ENCODE data around the gene TBC1D22A.

The TBC1D22A gene

DNA sequence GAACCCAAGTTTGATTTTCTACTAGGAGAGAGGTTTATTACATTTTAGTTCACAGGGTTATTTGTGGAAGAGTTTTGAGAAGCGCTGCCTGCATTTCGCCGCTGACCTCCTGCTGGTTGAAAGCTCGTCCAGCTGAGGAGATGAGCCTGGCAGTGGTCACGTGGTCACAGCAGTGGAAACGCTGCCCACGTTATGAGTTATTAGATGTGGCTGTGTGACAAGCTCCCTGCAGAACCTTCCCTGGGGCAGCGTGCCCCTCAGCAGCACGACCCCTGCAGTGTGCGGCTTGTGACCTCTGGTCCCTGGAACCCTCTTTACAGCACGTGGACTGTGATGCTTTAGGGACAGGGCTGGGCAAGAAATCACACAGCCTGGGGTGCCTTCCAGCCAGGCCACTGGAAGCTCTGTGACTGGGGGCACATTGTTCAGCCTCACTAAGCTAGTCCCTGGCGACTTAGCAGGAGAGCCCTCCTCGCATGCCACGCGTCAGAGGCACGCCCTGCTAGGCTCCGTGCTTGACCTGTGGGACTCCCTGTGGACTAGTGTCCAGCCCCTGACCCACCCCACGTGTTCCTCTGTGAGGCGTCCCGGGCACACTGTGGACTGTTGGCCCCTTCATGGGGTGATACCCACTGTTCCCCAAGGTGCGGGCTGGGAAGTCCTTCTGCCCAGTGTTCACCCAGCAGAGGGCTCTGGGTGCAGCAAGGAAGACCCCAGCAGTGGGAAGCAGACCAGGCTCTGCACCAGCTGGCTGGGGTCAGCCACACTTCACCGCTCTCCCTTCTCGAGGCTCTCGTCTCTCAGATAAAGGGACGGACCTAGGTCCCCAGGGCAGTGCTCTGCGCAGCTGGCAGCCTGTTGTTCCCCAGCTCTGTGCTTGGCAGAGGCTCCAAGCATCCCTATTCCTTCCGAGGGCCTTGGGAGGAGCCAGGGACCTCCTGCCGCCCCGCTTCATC is 349.5 kb downstream of the TBC1D22A start:
- DNase-seq (ENCODE audit: low read depth) = no peak
- no peak overlapping the region for H3K4me3 ChIP-seq (ENCODE audit: low read length)
- TF ChIP-seq, protein P1, sequence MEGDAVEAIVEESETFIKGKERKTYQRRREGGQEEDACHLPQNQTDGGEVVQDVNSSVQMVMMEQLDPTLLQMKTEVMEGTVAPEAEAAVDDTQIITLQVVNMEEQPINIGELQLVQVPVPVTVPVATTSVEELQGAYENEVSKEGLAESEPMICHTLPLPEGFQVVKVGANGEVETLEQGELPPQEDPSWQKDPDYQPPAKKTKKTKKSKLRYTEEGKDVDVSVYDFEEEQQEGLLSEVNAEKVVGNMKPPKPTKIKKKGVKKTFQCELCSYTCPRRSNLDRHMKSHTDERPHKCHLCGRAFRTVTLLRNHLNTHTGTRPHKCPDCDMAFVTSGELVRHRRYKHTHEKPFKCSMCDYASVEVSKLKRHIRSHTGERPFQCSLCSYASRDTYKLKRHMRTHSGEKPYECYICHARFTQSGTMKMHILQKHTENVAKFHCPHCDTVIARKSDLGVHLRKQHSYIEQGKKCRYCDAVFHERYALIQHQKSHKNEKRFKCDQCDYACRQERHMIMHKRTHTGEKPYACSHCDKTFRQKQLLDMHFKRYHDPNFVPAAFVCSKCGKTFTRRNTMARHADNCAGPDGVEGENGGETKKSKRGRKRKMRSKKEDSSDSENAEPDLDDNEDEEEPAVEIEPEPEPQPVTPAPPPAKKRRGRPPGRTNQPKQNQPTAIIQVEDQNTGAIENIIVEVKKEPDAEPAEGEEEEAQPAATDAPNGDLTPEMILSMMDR (IDR thresholded peaks at IDR 0.05; ENCODE audit: insufficient read depth, low read depth, low read length, missing control alignments) = no peak

DNA sequence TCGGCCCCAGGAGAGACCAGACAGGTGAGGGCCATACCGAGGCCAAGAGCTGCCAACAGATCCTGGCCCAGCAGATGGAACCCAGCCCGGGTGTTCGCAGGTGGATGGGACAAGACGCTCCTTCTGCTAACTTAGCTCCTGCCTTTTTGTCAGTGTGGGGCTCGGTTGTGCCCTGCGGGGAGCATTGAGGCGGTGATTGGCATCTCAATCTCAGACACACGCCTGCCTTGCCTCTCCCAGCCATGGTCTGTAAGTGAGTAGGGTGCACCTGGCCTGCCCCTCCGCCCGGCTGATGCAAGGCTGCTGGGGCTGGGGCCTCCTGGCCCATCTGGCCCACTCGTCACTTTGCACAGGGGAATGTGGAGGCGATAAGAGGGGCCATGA is 350.1 kb downstream of the TBC1D22A start:
- no peak for DNase-seq (ENCODE audit: low read depth)
- H3K4me3 ChIP-seq (ENCODE audit: low read length) = no peak overlapping the region
- TF ChIP-seq, protein P1 (IDR thresholded peaks at IDR 0.05; ENCODE audit: insufficient read depth, low read depth, low read length, missing control alignments) = no peak

DNA sequence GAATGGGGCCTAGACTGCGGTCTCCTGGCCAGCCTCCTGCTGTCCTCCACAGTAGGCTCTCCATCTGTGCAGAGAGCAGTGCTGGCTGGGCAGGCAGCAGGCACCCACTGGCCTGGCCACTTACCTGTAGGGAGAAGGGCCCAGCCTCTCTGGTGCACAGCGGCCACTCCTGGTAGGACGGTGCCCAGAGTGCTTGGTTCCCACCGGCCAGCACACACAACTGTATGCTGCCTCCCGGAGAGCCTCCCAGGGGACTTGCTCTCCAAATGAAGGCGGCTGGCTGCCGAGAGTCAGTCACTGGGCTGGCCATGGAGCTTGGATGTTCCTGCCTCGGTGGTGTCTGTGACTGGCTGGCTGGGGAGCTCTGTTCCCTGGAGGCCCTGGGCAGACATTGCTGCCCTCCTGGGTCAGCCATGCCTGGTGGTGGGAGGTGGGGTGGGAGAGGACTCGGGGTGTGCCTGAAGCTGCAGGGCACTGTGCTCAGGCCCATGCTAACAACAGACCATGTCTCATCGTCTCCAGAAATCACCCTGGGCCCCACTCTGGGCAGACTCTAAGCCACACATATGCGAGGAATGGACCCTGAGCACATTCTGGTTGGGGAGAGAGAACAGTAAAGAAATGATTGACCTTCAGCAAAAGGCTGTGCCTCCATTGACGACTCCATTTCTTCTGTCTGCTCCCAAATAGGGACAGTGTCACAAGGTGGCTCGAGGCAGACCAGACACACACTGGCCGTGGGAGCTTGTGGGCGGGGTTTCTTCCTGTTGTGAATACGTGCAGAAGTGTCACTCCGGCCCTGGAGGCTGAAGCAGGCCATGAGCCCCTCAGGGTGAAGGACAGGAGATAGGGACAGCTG is 350.8 kb downstream of the TBC1D22A start:
- no peak for DNase-seq (ENCODE audit: low read depth)
- TF ChIP-seq, protein P1 (IDR thresholded peaks at IDR 0.05; ENCODE audit: insufficient read depth, low read depth, low read length, missing control alignments) = no peak
- no peak overlapping the region for H3K4me3 ChIP-seq (ENCODE audit: low read length)

DNA sequence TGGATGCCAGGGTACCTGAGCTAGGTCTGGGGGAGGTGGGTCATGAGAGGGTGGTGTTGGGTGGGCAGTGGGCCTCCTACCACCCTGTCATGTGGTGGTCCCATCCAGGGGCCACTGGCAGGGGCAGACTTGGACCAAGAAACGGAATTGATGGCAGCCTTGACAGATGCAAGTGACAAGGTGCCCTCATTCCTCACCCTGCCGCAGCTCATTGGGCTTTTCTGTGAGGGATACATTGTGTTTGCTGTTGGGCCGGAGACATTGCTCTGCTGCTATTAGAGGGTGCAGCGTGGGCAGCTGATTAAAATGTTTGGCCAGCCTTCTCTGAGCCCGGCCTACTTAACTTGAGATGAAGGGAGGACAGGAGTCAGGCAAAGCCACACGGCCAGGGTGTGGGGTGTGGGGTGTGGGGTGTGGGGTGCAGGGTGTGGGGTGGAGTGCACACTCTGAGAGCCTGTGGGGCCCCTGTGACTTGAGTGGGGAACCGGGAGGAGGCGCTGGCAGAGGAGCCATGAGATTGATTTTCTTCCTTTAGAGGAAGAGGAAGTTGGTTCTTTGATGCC is 351.5 kb downstream of the TBC1D22A start:
- DNase-seq (ENCODE audit: low read depth) = no peak
- TF ChIP-seq, protein P1 (IDR thresholded peaks at IDR 0.05; ENCODE audit: insufficient read depth, low read depth, low read length, missing control alignments) = no peak
- no peak overlapping the region for H3K4me3 ChIP-seq (ENCODE audit: low read length)

DNA sequence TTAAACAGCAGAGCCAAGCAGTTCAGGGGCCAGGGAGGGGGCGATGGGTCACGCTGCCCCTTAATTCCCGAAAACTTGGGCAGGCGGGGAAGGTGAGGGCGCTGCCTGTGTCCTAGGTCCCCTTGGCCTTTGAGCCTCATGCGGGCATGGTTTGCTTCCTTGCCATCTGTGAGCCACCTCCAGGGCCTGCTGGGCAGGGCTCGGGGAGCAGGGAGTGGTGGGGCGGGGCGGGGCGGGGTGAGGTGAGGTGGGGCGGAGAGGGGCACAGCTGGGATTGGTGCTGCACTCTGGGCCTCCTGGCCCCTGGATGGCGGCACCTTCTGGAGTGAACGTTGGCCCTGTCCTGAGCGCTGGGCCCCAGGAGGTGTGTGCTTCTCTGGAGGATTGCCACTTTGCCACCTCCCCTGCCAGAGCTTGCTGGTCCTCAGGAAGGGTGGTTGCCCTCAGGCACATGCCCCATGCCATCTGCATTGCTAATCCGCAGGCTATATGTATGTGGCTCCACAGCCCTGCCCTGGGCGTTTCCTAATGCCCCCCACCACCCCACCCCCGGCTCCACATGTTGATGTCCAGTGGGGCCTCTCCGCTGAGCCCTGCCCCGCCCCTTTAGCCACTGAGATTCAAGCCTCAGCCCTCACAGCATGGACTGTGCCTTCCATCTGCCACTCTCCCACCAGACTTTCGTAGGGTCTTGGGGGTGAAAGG is 352.5 kb downstream of the TBC1D22A start:
- no peak overlapping the region for H3K4me3 ChIP-seq (ENCODE audit: low read length)
- DNase-seq (ENCODE audit: low read depth) = no peak
- TF ChIP-seq, protein P1 (IDR thresholded peaks at IDR 0.05; ENCODE audit: insufficient read depth, low read depth, low read length, missing control alignments) = no peak

DNA sequence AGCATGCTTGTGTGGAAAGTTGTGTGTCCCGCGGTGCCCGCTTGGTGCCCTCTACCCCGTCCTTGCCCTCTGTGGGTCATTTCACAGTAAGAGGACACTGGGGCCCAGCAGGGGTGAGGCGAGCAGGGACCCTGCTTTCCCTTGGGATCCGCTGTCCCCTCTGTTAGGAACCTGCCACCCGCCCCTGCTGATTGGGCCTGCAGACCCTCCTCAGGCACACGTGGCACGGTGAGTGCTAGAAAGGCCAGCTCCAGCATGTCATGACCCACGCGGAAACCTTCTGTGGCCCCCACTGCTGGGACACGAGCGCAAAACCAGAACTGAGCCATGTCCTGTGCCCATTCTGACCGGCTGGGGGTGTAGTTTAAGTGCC is 353.1 kb downstream of the TBC1D22A start:
- TF ChIP-seq, protein P1 (IDR thresholded peaks at IDR 0.05; ENCODE audit: insufficient read depth, low read depth, low read length, missing control alignments) = no peak
- H3K4me3 ChIP-seq (ENCODE audit: low read length) = no peak overlapping the region
- no peak for DNase-seq (ENCODE audit: low read depth)

Measured in epithelial cell of esophagus (primary cell).